ENCODE data around the gene EMC7. TPM values are rescaled to one million over a fixed set of nuclear protein-coding genes. Genes with fewer than 3 reads are reported as not detected.
"Not testable (repeated sequence)": the region's sequence is repeated elsewhere in the genome, so short reads cannot be mapped to it uniquely, and the experiment has no call there.

Gene EMC7
- total RNA-seq, 2 donors from 2014 or later: 73.1 to 78.6 TPM

GRCh38 chr15:34126522-34126921 lies 24.9 kb upstream of the EMC7 start:
- no peaks in the 10 kb centered on the region for H3K4me1 ChIP-seq
- H3K4me3 ChIP-seq: no peak overlapping the region
- TF ChIP-seq CTCF (IDR thresholded peaks at IDR 0.05): no peak
- H3K36me3 ChIP-seq: no peaks in the 10 kb centered on the region
- no peak for DNase-seq
- no peak overlapping the region for H3K27ac ChIP-seq
- H3K9ac ChIP-seq (ENCODE audit: low read depth in 2 of 2, low read length in 2 of 2): no peak overlapping the region
- H3K27me3 ChIP-seq: no peaks in the 10 kb centered on the region
- no peaks in the 10 kb centered on the region for H3K9me3 ChIP-seq
- intact Hi-C loops (cut with DNase I): no loop called here

- DNase-seq: no peak
- TF ChIP-seq CTCF (IDR thresholded peaks at IDR 0.05): no peak
These were observed 24.3 kb upstream of the EMC7 start for GRCh38 chr15:34125945-34126344.

GRCh38 chr15:34124651-34125050 lies 23.0 kb upstream of the EMC7 start:
- Histone ChIP-seq H3K36me3 (no peaks in the 10 kb centered on the region), H3K9ac (ENCODE audit: low read depth in 2 of 2, low read length in 2 of 2) (no peak overlapping the region), H3K4me1 (no peaks in the 10 kb centered on the region), H3K27me3 (no peaks in the 10 kb centered on the region), H3K4me3 (no peak overlapping the region), H3K9me3 (no peaks in the 10 kb centered on the region), H3K27ac (no peak overlapping the region)
- DNase-seq: no peak
- no peak for TF ChIP-seq CTCF (IDR thresholded peaks at IDR 0.05)
- intact Hi-C loops (cut with DNase I): no loop called here

More at GRCh38 chr15:34125945-34126344, 24.3 kb upstream of the EMC7 start:
- Histone ChIP-seq H3K27me3 (no peaks in the 10 kb centered on the region), H3K4me3 (no peak overlapping the region), H3K27ac (no peak overlapping the region), H3K36me3 (no peaks in the 10 kb centered on the region), H3K9me3 (no peaks in the 10 kb centered on the region), H3K4me1 (no peaks in the 10 kb centered on the region), H3K9ac (ENCODE audit: low read depth in 2 of 2, low read length in 2 of 2) (no peak overlapping the region)
- intact Hi-C loops (cut with DNase I): no loop called here

- Histone ChIP-seq H3K9me3 (no peaks in the 10 kb centered on the region), H3K27ac (no peak overlapping the region), H3K4me1 (no peaks in the 10 kb centered on the region), H3K27me3 (no peaks in the 10 kb centered on the region), H3K4me3 (no peak overlapping the region), H3K9ac (ENCODE audit: low read depth in 2 of 2, low read length in 2 of 2) (no peak overlapping the region), H3K36me3 (no peaks in the 10 kb centered on the region)
- no peak for DNase-seq
- intact Hi-C loops (cut with DNase I): no loop called here
- no peak for TF ChIP-seq CTCF (IDR thresholded peaks at IDR 0.05)
These were observed 21.1 kb upstream of the EMC7 start for GRCh38 chr15:34122771-34123183.

GRCh38 chr15:34121786-34122185 lies 20.1 kb upstream of the EMC7 start:
- H3K9ac ChIP-seq (ENCODE audit: low read depth in 2 of 2, low read length in 2 of 2); intact Hi-C loops (cut with DNase I); H3K4me3 ChIP-seq; H3K27ac ChIP-seq; H3K4me1 ChIP-seq; DNase-seq; H3K27me3 ChIP-seq; H3K36me3 ChIP-seq; H3K9me3 ChIP-seq: not testable (repeated sequence)

- H3K4me1 ChIP-seq; H3K36me3 ChIP-seq; H3K9me3 ChIP-seq; intact Hi-C loops (cut with DNase I); DNase-seq; H3K27ac ChIP-seq; H3K4me3 ChIP-seq; H3K27me3 ChIP-seq; H3K9ac ChIP-seq (ENCODE audit: low read depth in 2 of 2, low read length in 2 of 2): not testable (repeated sequence)
These were observed 18.8 kb upstream of the EMC7 start for GRCh38 chr15:34120420-34120819.

GRCh38 chr15:34119291-34119690 lies 17.6 kb upstream of the EMC7 start:
- DNase-seq: no peak
- Histone ChIP-seq H3K4me1 (no peaks in the 10 kb centered on the region), H3K36me3 (no peaks in the 10 kb centered on the region), H3K9ac (ENCODE audit: low read depth in 2 of 2, low read length in 2 of 2) (no peak overlapping the region), H3K27me3 (no peaks in the 10 kb centered on the region), H3K27ac (no peak overlapping the region), H3K9me3 (no peaks in the 10 kb centered on the region), H3K4me3 (no peak overlapping the region)
- intact Hi-C loops (cut with DNase I): no loop called here
- no peak for TF ChIP-seq CTCF (IDR thresholded peaks at IDR 0.05)

Measured in colonic mucosa (tissue), 4 donors.